IgD-negative memory B cell (primary cell): ENCODE measurements around the gene DNAJA1. TPM values are rescaled to one million over a fixed set of nuclear protein-coding genes. Genes with fewer than 3 reads are reported as not detected.

Source experiments
- H3K27ac Mint-ChIP-seq, 3 donors: one replicate each; pipeline ENCODE4 v1.8.0; 2020 to 2022; ENCODE audit warnings: mild to moderate bottlenecking in 3 of 3, mixed read lengths in 3 of 3, moderate library complexity in 1 of 3
- H3K27me3 Mint-ChIP-seq: one replicate; pipeline ENCODE4 v1.8.0; 2021; ENCODE audit warnings: mixed read lengths
- H3K36me3 Mint-ChIP-seq: one replicate; pipeline ENCODE4 v1.8.0; 2020; ENCODE audit warnings: mild to moderate bottlenecking, mixed read lengths
- H3K4me1 Mint-ChIP-seq, 3 donors: one replicate each; pipeline ENCODE4 v1.8.0; 2020 to 2022; ENCODE audit warnings: mixed read lengths in 3 of 3, mild to moderate bottlenecking in 1 of 3
- H3K4me3 Mint-ChIP-seq, 4 donors: one replicate each; pipeline ENCODE4 v1.8.0; 2020 to 2022; ENCODE audit warnings: mild to moderate bottlenecking in 4 of 4, mixed read lengths in 4 of 4, moderate library complexity in 3 of 4
- H3K9me3 Mint-ChIP-seq, 3 donors: one replicate each; pipeline ENCODE4 v1.8.0; 2020 to 2021; ENCODE audit warnings: mixed read lengths in 3 of 3, mild to moderate bottlenecking in 1 of 3
- polyA plus RNA-seq: library from polyadenylated mRNA; unstranded; fragments of 300-500 nt; fragmentation: Illumina TruSeq; gene quantifications from one replicate; pipeline ENCODE4 v1.2.3, GENCODE V29; 2021

DNAJA1 gene
- polyA plus RNA-seq, 1 donor from 2014 or later, result 77.1 TPM

GRCh38 chr9:33019797-33020196 is 5.3 kb upstream of the DNAJA1 start:
- Mint-ChIP-seq H3K4me1 (peaks cover 19 to 22% (median 19%) of the 10 kb centered on the region in 3 donors), H3K36me3 (no peaks in the 10 kb centered on the region), H3K27me3 (no peaks in the 10 kb centered on the region), H3K4me3 (no peak overlapping the region), H3K9me3 (no peaks in the 10 kb centered on the region), H3K27ac (peak overlapping the region in 1 of 3 donors; percentile 18)

DNA sequence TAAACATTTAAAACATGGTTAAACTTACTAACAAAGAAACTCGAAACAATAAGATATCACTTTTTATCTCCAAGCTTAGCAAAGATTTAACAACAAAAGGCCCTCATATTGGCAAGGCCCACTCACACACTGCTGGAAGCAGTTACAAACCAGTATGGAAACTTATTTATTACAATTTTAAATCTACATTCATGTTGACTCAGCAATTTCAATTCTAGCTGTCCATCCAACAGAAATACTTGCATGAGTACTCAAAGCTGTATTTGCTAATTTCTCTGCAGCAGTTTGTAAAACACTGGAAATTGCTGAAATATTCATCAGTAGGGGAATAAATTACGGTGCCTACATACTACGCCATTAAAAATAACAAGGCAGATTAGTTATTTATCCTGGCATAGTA is 2.8 kb upstream of the DNAJA1 start:
- Mint-ChIP-seq H3K27me3 (no peaks in the 10 kb centered on the region), H3K9me3 (no peaks in the 10 kb centered on the region), H3K4me3 (peak overlapping the region in 2 of 4 donors; percentile 33 to 97), H3K27ac (peak overlapping the region in 2 of 3 donors; percentile 35 to 70), H3K36me3 (no peaks in the 10 kb centered on the region), H3K4me1 (peaks cover 32 to 34% (median 33%) of the 10 kb centered on the region in 3 donors)

DNA sequence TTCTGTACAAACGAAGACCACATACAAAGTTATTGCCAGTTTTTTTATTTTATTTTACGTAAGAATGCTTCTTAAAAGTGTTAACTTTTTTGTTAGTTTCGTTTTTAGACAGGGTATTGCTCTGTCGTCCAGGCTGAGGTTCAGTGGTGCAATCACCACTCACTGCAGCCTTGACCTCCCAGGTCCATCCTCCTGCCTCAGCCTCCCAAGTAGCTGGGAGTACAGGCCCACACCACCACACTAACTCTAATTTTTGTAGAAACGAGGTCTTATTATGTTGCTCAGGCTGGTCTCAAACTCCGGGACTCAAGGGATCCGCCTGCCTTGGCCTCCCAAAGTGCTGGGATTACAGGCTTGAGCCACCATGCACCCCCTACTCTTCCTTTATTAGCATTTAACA is 2.3 kb upstream of the DNAJA1 start:
- Mint-ChIP-seq H3K4me3 (peak overlapping the region; percentile 25 to 97 (median 32)), H3K9me3 (no peaks in the 10 kb centered on the region), H3K36me3 (no peaks in the 10 kb centered on the region), H3K27ac (peak overlapping the region in 2 of 3 donors; percentile 31 to 70), H3K27me3 (no peaks in the 10 kb centered on the region), H3K4me1 (peaks cover 32 to 34% (median 33%) of the 10 kb centered on the region in 3 donors)

- no peaks in the 10 kb centered on the region for H3K27me3 Mint-ChIP-seq
These were observed 1.4 kb upstream of the DNAJA1 start for GRCh38 chr9:33023661-33024060.

DNA sequence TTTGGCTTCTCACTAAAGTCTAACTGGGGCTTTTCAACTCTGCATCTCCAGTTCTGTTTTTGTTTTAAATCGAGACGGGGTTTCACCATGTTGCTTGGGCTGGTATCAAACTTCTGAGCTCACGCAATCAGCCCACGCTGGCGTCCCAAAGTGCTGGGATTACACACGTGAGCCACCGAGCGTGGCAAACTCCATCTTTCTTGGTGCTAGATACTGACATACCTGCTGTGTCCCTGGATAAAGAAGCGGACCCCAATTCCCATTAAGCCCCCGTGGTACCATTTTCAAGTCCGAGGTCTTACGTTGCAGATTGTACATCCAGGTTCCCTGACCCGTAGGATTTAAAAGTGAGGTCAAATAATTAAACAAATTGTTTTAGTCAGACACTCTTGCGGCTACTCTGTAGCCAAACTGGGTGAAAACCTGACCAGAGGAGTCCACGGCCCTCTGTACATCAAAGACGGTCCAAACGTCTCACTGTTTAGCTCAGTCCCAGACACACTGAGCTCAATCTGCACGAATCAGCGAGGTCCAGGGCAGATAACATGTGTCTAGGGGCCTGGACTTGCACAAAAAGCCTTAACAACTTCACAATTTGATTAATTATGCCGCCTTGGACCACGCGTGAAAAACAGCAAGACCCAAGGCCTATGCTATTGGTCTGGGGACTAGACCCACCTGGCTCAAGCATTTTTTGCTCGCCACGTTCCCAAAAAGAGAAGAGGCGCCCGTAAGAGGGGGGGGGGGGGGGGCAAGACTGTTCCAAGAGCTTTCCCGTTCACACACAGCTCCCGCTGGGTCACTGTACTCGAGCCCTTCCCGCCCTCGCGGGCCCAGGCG is 727 bp upstream of the DNAJA1 start:
- H3K36me3 Mint-ChIP-seq, result no peaks in the 10 kb centered on the region
- peaks cover 42 to 47% (median 44%) of the 10 kb centered on the region in 3 donors for H3K4me1 Mint-ChIP-seq
- peak overlapping the region; percentile 96 to 97 (median 96) for H3K27ac Mint-ChIP-seq
- peak overlapping the region; percentile 95 to 97 (median 96) for H3K4me3 Mint-ChIP-seq
- H3K9me3 Mint-ChIP-seq, result no peaks in the 10 kb centered on the region
- no peaks in the 10 kb centered on the region for H3K27me3 Mint-ChIP-seq

More at GRCh38 chr9:33023661-33024060, 1.4 kb upstream of the DNAJA1 start:
- no peaks in the 10 kb centered on the region for H3K36me3 Mint-ChIP-seq
- peak overlapping the region; percentile 96 to 97 (median 96) for H3K27ac Mint-ChIP-seq
- peaks cover 40 to 41% (median 40%) of the 10 kb centered on the region in 3 donors for H3K4me1 Mint-ChIP-seq
- no peaks in the 10 kb centered on the region for H3K9me3 Mint-ChIP-seq
- H3K4me3 Mint-ChIP-seq, result peak overlapping the region; percentile 95 to 97 (median 96)

GRCh38 chr9:33025572-33026342 is 684 bp downstream of the DNAJA1 start:
- Mint-ChIP-seq H3K4me1 (peaks cover 39 to 52% (median 51%) of the 10 kb centered on the region in 3 donors), H3K27me3 (no peaks in the 10 kb centered on the region), H3K36me3 (peaks cover under 1% of the 10 kb centered on the region), H3K9me3 (no peaks in the 10 kb centered on the region), H3K27ac (peak overlapping the region; percentile 96 to 97 (median 96)), H3K4me3 (peak overlapping the region; percentile 95 to 97 (median 96))

GRCh38 chr9:33029231-33029786 is 4.2 kb downstream of the DNAJA1 start:
- Mint-ChIP-seq H3K27ac (peak overlapping the region in 1 of 3 donors; percentile 83), H3K9me3 (no peaks in the 10 kb centered on the region), H3K4me1 (peaks cover 27 to 45% (median 41%) of the 10 kb centered on the region in 3 donors), H3K4me3 (peak overlapping the region in 2 of 4 donors; percentile 37 to 78), H3K27me3 (no peaks in the 10 kb centered on the region), H3K36me3 (peaks cover 5% of the 10 kb centered on the region)

GRCh38 chr9:33030285-33030684 is 5.2 kb downstream of the DNAJA1 start:
- H3K27me3 Mint-ChIP-seq, result no peaks in the 10 kb centered on the region
- peaks cover 5% of the 10 kb centered on the region for H3K36me3 Mint-ChIP-seq
- H3K4me1 Mint-ChIP-seq, result peaks cover 27 to 43% (median 40%) of the 10 kb centered on the region in 3 donors
- no peak overlapping the region for H3K27ac Mint-ChIP-seq
- no peak overlapping the region for H3K4me3 Mint-ChIP-seq
- no peaks in the 10 kb centered on the region for H3K9me3 Mint-ChIP-seq

DNA sequence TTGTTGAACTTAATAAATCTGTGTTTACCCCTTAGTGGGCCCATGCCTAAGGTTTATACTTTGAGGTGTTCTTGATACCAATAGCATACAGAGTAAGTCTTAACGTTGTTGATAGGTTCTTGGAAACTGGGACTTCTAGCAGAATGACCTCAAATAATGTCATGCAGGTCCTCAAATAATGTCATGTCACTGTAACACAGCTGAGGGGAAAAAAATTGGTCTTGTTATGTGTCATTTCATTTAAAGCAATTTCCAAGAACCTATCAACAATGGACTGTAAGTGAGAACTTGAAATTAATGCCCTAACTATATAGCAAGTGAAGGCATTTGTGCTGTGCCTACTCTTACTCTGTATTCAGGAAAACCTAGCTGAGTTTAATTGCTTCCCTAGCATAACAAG is 7.2 kb downstream of the DNAJA1 start:
- H3K4me3 Mint-ChIP-seq, result no peak overlapping the region
- peaks cover 13 to 30% (median 28%) of the 10 kb centered on the region in 3 donors for H3K4me1 Mint-ChIP-seq
- peak overlapping the region; percentile 31 to 65 (median 59) for H3K27ac Mint-ChIP-seq
- H3K27me3 Mint-ChIP-seq, result no peaks in the 10 kb centered on the region
- peaks cover 5% of the 10 kb centered on the region for H3K36me3 Mint-ChIP-seq
- H3K9me3 Mint-ChIP-seq, result no peaks in the 10 kb centered on the region

DNA sequence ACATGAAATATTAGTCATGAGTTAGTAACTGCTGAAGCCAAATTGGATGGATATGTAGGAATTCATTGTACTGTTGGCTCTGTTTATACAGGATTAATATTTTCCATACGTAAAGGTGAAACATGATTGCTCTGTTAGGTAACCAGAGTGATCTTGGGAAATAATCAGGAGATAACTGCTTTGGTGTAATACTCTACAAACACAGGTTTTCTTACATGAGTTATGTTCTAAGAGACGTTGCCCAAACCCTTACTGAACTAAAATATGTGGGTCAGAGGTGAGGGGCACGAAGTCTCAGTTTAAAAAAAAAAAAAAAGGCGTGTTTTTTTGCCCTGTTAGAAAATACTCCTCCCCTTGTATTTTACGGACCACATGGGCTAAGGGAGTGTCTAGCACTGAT is 7.8 kb downstream of the DNAJA1 start:
- no peaks in the 10 kb centered on the region for H3K27me3 Mint-ChIP-seq
- no peaks in the 10 kb centered on the region for H3K9me3 Mint-ChIP-seq
- H3K4me3 Mint-ChIP-seq, result no peak overlapping the region
- H3K4me1 Mint-ChIP-seq, result peaks cover 13 to 30% (median 28%) of the 10 kb centered on the region in 3 donors
- peak overlapping the region in 2 of 3 donors; percentile 59 to 65 for H3K27ac Mint-ChIP-seq
- H3K36me3 Mint-ChIP-seq, result peaks cover 5% of the 10 kb centered on the region

DNA sequence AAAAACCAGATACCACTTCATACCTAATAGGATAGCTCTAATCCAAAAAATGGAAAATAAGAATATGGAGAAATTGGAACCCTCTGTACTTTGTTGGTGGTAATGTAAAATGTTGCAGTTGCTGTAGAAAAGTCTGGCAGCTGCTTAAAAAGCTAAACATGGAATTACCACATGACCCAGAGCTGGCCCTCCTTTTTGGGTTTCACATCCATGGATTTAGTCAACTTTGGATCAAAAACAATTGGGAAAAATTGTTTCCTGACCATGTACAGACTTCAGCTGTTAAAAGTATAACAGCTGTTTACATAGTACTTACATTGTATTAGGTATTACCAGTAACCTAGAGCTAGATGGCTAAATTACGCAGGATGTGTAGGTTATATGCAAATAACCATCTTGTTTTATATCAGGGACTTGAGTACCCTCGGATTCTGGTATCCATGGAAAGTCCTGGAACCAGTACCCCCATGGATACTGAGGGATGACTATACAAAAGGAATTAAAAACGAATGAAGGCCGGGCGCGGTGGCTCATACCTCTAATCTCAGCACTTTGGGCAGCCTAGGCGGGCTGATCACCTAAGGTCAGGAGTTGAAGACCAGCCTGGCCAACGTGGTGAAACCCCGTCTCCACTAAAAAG is 15.8 kb downstream of the DNAJA1 start:
- Mint-ChIP-seq H3K9me3 (no peaks in the 10 kb centered on the region), H3K27ac (no peak overlapping the region), H3K36me3 (peaks cover 1% of the 10 kb centered on the region), H3K4me3 (no peak overlapping the region), H3K27me3 (no peaks in the 10 kb centered on the region), H3K4me1 (peaks cover 5 to 14% (median 7%) of the 10 kb centered on the region in 3 donors)

DNA sequence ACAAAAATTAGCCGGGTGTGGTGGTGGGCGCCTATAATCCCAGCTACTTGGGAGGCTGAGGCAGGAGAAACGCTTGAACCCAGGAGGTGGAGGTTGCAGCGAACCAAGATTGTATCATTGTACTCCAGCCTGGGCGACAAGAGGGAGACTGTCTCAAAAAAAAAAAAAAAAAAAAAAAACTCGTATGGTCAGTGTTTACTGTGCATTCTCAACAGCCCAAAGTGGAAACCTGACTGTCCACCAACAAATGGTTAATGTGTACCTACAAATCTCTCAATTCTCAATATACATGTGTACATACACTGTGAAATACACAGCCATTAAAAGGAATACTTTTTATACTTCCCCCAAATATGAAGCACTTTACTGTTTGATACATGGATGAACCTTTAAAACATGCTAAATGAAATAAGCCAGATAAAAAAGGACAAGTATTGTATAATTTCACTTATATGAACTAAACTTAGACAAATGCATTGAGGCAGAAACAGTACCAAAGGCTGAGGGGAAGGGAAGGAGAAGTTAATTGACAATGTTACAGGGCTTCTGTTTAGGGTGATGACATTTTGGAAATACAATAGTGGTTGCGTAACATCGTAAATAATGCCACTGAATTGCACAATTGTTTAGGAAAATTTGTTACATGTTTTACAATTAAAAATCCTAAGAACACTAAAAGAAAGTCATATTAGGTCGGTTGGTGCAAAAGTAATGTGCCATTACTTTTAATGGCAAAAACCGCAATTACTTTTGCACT is 16.5 kb downstream of the DNAJA1 start:
- peaks cover 1% of the 10 kb centered on the region for H3K36me3 Mint-ChIP-seq
- peak overlapping the region in 1 of 3 donors; percentile 5 for H3K27ac Mint-ChIP-seq
- no peaks in the 10 kb centered on the region for H3K27me3 Mint-ChIP-seq
- peaks cover 5 to 14% (median 7%) of the 10 kb centered on the region in 3 donors for H3K4me1 Mint-ChIP-seq
- peak overlapping the region in 1 of 4 donors; percentile 6 for H3K4me3 Mint-ChIP-seq
- H3K9me3 Mint-ChIP-seq, result no peaks in the 10 kb centered on the region

DNA sequence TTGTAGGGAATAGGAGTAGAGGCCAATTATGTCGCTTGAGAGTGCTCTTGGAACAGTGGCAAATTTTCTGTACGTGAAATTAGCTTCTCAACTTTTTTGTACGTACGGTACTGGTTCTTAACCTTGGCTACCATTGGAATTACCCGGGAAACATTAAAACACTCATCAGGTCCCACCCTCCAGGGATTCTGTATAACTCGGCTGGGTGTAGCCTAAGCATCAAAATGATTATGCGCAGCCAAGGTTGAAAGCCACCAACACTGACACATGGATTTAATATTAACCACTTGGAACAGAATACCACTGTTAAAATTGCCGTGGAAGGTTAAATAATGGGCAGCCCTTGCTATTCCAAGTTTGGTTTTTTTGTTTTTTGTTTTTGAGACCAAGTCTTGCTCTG is 17.4 kb downstream of the DNAJA1 start:
- Mint-ChIP-seq H3K36me3 (peaks cover 1% of the 10 kb centered on the region), H3K27me3 (no peaks in the 10 kb centered on the region)

DNA sequence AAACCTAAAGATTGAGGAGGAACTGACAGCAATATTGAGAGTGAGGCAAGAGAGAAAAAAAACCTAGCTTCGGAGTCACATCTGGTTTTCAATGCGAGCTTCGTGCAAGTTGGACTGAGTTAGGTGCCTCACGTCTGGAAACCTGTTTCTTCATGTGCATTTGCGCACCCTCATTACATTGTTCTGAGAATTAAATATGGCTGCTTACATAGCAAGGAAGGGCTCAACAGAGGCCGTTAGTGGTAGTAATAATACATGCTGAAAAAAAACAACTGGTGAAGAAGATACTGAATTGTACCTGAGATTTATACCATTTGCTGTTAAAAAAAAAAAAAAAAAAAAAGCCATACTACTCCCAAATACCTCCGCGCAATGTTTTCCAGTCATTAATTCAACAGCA is 18.6 kb downstream of the DNAJA1 start:
- Mint-ChIP-seq H3K9me3 (no peaks in the 10 kb centered on the region), H3K36me3 (peaks cover 1% of the 10 kb centered on the region), H3K27ac (peak overlapping the region; percentile 60 to 82 (median 81)), H3K4me3 (peak overlapping the region; percentile 85 to 94 (median 94)), H3K27me3 (no peaks in the 10 kb centered on the region), H3K4me1 (peaks cover 8 to 14% (median 14%) of the 10 kb centered on the region in 3 donors)

More for the DNA sequence above, 17.4 kb downstream of the DNAJA1 start:
- peak overlapping the region in 1 of 3 donors; percentile 5 for H3K27ac Mint-ChIP-seq
- peak overlapping the region in 1 of 4 donors; percentile 94 for H3K4me3 Mint-ChIP-seq
- peaks cover 5 to 14% (median 7%) of the 10 kb centered on the region in 3 donors for H3K4me1 Mint-ChIP-seq
- H3K9me3 Mint-ChIP-seq, result no peaks in the 10 kb centered on the region
